Measurements from ENCODE around the gene AMH.

- TF ChIP-seq POLR2AphosphoS5 (IDR thresholded peaks at IDR 0.05; ENCODE audit: low read depth, low read length) (no peak), TCF7L2 (IDR thresholded peaks at IDR 0.05; ENCODE audit: low read depth, low read length) (no peak)
- TF ChIP-seq, protein P1, sequence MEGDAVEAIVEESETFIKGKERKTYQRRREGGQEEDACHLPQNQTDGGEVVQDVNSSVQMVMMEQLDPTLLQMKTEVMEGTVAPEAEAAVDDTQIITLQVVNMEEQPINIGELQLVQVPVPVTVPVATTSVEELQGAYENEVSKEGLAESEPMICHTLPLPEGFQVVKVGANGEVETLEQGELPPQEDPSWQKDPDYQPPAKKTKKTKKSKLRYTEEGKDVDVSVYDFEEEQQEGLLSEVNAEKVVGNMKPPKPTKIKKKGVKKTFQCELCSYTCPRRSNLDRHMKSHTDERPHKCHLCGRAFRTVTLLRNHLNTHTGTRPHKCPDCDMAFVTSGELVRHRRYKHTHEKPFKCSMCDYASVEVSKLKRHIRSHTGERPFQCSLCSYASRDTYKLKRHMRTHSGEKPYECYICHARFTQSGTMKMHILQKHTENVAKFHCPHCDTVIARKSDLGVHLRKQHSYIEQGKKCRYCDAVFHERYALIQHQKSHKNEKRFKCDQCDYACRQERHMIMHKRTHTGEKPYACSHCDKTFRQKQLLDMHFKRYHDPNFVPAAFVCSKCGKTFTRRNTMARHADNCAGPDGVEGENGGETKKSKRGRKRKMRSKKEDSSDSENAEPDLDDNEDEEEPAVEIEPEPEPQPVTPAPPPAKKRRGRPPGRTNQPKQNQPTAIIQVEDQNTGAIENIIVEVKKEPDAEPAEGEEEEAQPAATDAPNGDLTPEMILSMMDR (IDR thresholded peaks at IDR 0.05), result no peak
- TF ChIP-seq, protein P2, sequence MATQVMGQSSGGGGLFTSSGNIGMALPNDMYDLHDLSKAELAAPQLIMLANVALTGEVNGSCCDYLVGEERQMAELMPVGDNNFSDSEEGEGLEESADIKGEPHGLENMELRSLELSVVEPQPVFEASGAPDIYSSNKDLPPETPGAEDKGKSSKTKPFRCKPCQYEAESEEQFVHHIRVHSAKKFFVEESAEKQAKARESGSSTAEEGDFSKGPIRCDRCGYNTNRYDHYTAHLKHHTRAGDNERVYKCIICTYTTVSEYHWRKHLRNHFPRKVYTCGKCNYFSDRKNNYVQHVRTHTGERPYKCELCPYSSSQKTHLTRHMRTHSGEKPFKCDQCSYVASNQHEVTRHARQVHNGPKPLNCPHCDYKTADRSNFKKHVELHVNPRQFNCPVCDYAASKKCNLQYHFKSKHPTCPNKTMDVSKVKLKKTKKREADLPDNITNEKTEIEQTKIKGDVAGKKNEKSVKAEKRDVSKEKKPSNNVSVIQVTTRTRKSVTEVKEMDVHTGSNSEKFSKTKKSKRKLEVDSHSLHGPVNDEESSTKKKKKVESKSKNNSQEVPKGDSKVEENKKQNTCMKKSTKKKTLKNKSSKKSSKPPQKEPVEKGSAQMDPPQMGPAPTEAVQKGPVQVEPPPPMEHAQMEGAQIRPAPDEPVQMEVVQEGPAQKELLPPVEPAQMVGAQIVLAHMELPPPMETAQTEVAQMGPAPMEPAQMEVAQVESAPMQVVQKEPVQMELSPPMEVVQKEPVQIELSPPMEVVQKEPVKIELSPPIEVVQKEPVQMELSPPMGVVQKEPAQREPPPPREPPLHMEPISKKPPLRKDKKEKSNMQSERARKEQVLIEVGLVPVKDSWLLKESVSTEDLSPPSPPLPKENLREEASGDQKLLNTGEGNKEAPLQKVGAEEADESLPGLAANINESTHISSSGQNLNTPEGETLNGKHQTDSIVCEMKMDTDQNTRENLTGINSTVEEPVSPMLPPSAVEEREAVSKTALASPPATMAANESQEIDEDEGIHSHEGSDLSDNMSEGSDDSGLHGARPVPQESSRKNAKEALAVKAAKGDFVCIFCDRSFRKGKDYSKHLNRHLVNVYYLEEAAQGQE (IDR thresholded peaks at IDR 0.05; ENCODE audit: insufficient read depth in 1 of 2, low read depth in 2 of 2, low read length in 1 of 2), result no peak
These were observed 19.3 kb downstream of the AMH start for GRCh38 chr19:2268480-2268830.
